PC-9 (cell line): ENCODE data around the gene PALMD.

ENCODE experiments used
- CTCF ChIP-seq: fragments of 200-600 bp; sonication (generic); conservative IDR thresholded peaks from 2 replicates; pipeline ENCODE4 v1.6.1; 2017; ENCODE audit warnings: mixed run types, antibody characterized with exemption, mild to moderate bottlenecking, moderate library complexity
- EZH2 ChIP-seq: fragments of 200-600 bp; sonication (generic); IDR thresholded peaks from 2 replicates; pipeline ENCODE4 v1.8.0; 2017; ENCODE audit warnings: antibody characterized with exemption, low read depth

GRCh38 chr1:99713006-99713405 is 67.1 kb downstream of the PALMD start:
- TF ChIP-seq CTCF (no peak), EZH2 (no peak)
